ENCODE measurements around the gene EIPR1.

EIPR1 gene

DNA sequence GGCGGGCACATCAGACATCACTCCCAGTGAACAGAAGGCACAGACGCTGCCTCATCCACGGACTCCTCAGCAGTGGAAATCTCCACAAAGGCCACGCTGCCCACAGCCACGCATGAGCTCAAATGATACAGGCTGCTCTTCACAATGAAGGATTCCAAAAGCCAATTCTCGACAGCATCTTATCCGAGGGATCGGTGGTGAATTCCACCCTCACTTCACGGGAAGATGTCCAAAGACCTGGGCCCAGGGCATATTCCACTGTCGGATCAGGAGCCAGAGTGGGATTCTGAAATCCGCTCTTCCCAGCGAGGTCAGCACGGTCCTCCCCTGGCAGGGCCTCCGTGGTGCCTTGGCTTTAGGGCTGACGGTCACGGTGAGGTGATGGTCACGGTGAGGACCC lies 55.8 kb downstream of the EIPR1 start:
- no peak for TF ChIP-seq RARB (CRISPR knock-in tag; IDR thresholded peaks at IDR 0.05)
- TF ChIP-seq, protein P1, sequence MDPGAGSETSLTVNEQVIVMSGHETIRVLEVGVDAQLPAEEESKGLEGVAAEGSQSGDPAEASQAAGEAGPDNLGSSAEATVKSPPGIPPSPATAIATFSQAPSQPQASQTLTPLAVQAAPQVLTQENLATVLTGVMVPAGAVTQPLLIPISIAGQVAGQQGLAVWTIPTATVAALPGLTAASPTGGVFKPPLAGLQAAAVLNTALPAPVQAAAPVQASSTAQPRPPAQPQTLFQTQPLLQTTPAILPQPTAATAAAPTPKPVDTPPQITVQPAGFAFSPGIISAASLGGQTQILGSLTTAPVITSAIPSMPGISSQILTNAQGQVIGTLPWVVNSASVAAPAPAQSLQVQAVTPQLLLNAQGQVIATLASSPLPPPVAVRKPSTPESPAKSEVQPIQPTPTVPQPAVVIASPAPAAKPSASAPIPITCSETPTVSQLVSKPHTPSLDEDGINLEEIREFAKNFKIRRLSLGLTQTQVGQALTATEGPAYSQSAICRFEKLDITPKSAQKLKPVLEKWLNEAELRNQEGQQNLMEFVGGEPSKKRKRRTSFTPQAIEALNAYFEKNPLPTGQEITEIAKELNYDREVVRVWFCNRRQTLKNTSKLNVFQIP (CRISPR knock-in tag; IDR thresholded peaks at IDR 0.05; ENCODE audit: borderline replicate concordance, low read depth): no peak
- TF ChIP-seq CSDC2 (CRISPR knock-in tag; IDR thresholded peaks at IDR 0.05): no peak
- TF ChIP-seq ESRRG (CRISPR knock-in tag; IDR thresholded peaks at IDR 0.05): no peak
- TF ChIP-seq, protein P2, sequence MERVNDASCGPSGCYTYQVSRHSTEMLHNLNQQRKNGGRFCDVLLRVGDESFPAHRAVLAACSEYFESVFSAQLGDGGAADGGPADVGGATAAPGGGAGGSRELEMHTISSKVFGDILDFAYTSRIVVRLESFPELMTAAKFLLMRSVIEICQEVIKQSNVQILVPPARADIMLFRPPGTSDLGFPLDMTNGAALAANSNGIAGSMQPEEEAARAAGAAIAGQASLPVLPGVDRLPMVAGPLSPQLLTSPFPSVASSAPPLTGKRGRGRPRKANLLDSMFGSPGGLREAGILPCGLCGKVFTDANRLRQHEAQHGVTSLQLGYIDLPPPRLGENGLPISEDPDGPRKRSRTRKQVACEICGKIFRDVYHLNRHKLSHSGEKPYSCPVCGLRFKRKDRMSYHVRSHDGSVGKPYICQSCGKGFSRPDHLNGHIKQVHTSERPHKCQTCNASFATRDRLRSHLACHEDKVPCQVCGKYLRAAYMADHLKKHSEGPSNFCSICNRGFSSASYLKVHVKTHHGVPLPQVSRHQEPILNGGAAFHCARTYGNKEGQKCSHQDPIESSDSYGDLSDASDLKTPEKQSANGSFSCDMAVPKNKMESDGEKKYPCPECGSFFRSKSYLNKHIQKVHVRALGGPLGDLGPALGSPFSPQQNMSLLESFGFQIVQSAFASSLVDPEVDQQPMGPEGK (CRISPR knock-in tag; IDR thresholded peaks at IDR 0.05; ENCODE audit: borderline replicate concordance): no peak
- no peak for TF ChIP-seq SNAI2 (CRISPR knock-in tag; IDR thresholded peaks at IDR 0.05)
- no peak for TF ChIP-seq ZNF70 (CRISPR knock-in tag; IDR thresholded peaks at IDR 0.05)
- TF ChIP-seq, protein P3, sequence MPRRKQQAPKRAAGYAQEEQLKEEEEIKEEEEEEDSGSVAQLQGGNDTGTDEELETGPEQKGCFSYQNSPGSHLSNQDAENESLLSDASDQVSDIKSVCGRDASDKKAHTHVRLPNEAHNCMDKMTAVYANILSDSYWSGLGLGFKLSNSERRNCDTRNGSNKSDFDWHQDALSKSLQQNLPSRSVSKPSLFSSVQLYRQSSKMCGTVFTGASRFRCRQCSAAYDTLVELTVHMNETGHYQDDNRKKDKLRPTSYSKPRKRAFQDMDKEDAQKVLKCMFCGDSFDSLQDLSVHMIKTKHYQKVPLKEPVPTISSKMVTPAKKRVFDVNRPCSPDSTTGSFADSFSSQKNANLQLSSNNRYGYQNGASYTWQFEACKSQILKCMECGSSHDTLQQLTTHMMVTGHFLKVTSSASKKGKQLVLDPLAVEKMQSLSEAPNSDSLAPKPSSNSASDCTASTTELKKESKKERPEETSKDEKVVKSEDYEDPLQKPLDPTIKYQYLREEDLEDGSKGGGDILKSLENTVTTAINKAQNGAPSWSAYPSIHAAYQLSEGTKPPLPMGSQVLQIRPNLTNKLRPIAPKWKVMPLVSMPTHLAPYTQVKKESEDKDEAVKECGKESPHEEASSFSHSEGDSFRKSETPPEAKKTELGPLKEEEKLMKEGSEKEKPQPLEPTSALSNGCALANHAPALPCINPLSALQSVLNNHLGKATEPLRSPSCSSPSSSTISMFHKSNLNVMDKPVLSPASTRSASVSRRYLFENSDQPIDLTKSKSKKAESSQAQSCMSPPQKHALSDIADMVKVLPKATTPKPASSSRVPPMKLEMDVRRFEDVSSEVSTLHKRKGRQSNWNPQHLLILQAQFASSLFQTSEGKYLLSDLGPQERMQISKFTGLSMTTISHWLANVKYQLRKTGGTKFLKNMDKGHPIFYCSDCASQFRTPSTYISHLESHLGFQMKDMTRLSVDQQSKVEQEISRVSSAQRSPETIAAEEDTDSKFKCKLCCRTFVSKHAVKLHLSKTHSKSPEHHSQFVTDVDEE (CRISPR knock-in tag; IDR thresholded peaks at IDR 0.05): no peak
- no peak for ATAC-seq

DNA sequence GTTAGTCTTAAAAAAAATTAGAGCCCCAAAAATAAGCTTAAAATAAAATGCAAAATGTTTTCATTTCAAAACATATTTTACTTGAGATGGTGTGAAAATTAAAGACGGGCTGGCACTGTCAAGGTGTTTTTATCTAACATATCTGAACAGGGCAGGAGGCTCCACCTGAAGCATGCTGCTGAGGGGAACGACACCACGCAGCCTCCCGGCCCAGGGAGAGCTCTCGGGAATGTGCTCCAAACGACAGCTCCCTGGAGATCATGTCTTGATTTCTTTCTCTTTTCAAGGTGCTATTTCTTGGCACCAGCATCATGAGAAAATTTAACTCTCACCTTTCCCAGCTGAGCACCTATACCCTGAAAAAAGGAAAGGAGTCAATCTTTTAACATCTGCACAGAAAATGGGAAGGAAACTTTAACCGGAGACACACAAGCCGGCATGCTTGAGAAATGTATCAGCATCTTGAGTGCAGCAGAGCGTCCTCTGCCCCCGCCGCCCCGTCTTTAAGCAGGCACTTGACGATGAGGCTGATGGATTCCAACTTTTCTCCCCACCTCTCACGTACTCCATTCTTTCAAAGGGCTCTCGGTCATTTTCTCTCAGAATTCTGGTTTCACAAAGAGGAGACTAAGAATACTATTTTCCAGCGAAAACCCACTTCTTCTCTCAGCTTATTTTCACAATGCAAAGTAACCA lies 56.6 kb downstream of the EIPR1 start:
- ATAC-seq: no peak
- no peak for TF ChIP-seq PPARA (CRISPR knock-in tag; IDR thresholded peaks at IDR 0.05; ENCODE audit: borderline replicate concordance)
- TF ChIP-seq OSR1 (CRISPR knock-in tag; IDR thresholded peaks at IDR 0.05): no peak
- no peak for TF ChIP-seq ESRRG (CRISPR knock-in tag; IDR thresholded peaks at IDR 0.05)
- TF ChIP-seq, protein P3 (CRISPR knock-in tag; IDR thresholded peaks at IDR 0.05): no peak
- no peak for TF ChIP-seq RARB (CRISPR knock-in tag; IDR thresholded peaks at IDR 0.05)
- no peak for TF ChIP-seq CSDC2 (CRISPR knock-in tag; IDR thresholded peaks at IDR 0.05)
- TF ChIP-seq BACH2 (CRISPR knock-in tag; IDR thresholded peaks at IDR 0.05; ENCODE audit: borderline replicate concordance): no peak
- TF ChIP-seq ZFP30 (CRISPR knock-in tag; IDR thresholded peaks at IDR 0.05): no peak
- TF ChIP-seq ZNF565 (CRISPR knock-in tag; conservative IDR thresholded peaks at IDR 0.05; ENCODE audit: low read depth): no peak
- TF ChIP-seq, protein P1 (CRISPR knock-in tag; IDR thresholded peaks at IDR 0.05; ENCODE audit: borderline replicate concordance, low read depth): no peak
- TF ChIP-seq, protein P2 (CRISPR knock-in tag; IDR thresholded peaks at IDR 0.05; ENCODE audit: borderline replicate concordance): no peak
- no peak for TF ChIP-seq ZNF8 (CRISPR knock-in tag; IDR thresholded peaks at IDR 0.05)
- no peak for TF ChIP-seq ARNTL (CRISPR knock-in tag; IDR thresholded peaks at IDR 0.05; ENCODE audit: borderline replicate concordance, low read depth)
